HepG2 (cell line): Measurements from ENCODE around the gene ZNF177. TPM values are rescaled to one million over a fixed set of nuclear protein-coding genes. Genes with fewer than 3 reads are reported as not detected.

ENCODE experiments used
- ATAC-seq: fragments of 200-7000 bp; cut with Tn5 transposase; 3 replicates; pipeline ENCODE4 v1.9.1; 2020; ENCODE audit warnings: mild to moderate bottlenecking, moderate library complexity
- BruUV-seq: library from RNA; stranded (reverse); fragments of 400-500 nt; replicated peaks from 2 replicates; lab custom pipeline; 2021; lab: Mats Ljungman, UMichigan
- CTCF ChIA-PET: fragments of 300-600 bp; formaldehyde crosslinking; extraction: SDS; loops from one replicate; lab custom pipeline; 2021; ENCODE audit warnings: low total read pairs, inconsistent platforms, low intra/inter-chr PET ratio; lab: Yijun Ruan, JAX
- POLR2A ChIA-PET: fragments of 350-600 bp; sonication (Branson Sonifier 250); formaldehyde crosslinking; loops from one replicate; lab custom pipeline; 2020; ENCODE audit warnings: antibody characterized with exemption, inconsistent platforms; lab: Yijun Ruan, JAX
- DNase-seq: peaks from one replicate; pipeline ENCODE4 v3.0.0-alpha.2; 2015; ENCODE audit warnings: low spot score
- FAIRE-seq: peaks from 3 replicates; lab custom pipeline; 2011; peaks lifted over from hg19 to GRCh38; lab: Jason Lieb, UNC
- H2AFZ ChIP-seq: one replicate; pipeline ENCODE4 v1.6.1; 2011; ENCODE audit warnings: low read length, inconsistent platforms
- H3K27ac ChIP-seq: fragments of 300-600 bp; 3 replicates; pipeline ENCODE4 v1.8.0; 2011; ENCODE audit warnings: mixed run types, mild to moderate bottlenecking, mixed read lengths, low read length, inconsistent platforms; ENCODE audit not compliant: insufficient read depth; ENCODE audit errors: extremely low read length
- H3K27me3 ChIP-seq, 2 experiments: fragments of 200-600 bp in 1 of 2; 2 replicates in 1 of 2; 3 replicates in 1 of 2; pipeline versions ENCODE4 v1.6.0 to v1.8.0; 2011; ENCODE audit warnings: low read length in 2 of 2, mild to moderate bottlenecking in 2 of 2, moderate library complexity in 2 of 2, inconsistent platforms in 1 of 2; ENCODE audit not compliant: insufficient read depth in 2 of 2, control insufficient read depth in 1 of 2
- H3K36me3 ChIP-seq, 2 experiments: fragments of 200-600 bp in 1 of 2; replicated peaks in 1 of 2; 2 replicates in 1 of 2; 3 replicates in 1 of 2; pipeline versions ENCODE4 v1.5.1 to v1.8.0; 2011; ENCODE audit warnings: low read length in 2 of 2, inconsistent platforms in 1 of 2; ENCODE audit not compliant: insufficient read depth in 2 of 2, control insufficient read depth in 1 of 2
- H3K4me1 ChIP-seq: 2 replicates; pipeline ENCODE4 v1.5.1; 2012; ENCODE audit warnings: low read length, inconsistent platforms; ENCODE audit not compliant: insufficient read depth
- H3K4me2 ChIP-seq: 2 replicates; pipeline ENCODE4 v1.6.0; 2011; ENCODE audit warnings: low read depth, low read length, inconsistent platforms
- H3K4me3 ChIP-seq, 3 experiments: fragments of 200-600 bp in 1 of 3; sonication (generic), shearing (Covaris generic) in 1 of 3; replicated peaks in 1 of 3; 2 replicates each; pipeline ENCODE4 v1.5.1; 2011 to 2016; ENCODE audit warnings: low read length in 3 of 3, inconsistent platforms in 2 of 3, low read depth in 2 of 3, mild to moderate bottlenecking in 2 of 3, control low read depth in 1 of 3, mixed read lengths in 1 of 3; ENCODE audit not compliant: insufficient read depth in 1 of 3
- H3K79me2 ChIP-seq: one replicate; pipeline ENCODE4 v1.6.1; 2011; ENCODE audit warnings: low read length, inconsistent platforms; ENCODE audit not compliant: insufficient read depth
- H3K9ac ChIP-seq: 2 replicates; pipeline ENCODE4 v1.6.0; 2011; ENCODE audit warnings: mild to moderate bottlenecking, low read depth, low read length, inconsistent platforms; ENCODE audit not compliant: insufficient read depth
- H3K9me3 ChIP-seq: 2 replicates; pipeline ENCODE4 v1.5.1; 2012; ENCODE audit warnings: mild to moderate bottlenecking, low read length
- H4K20me1 ChIP-seq: 2 replicates; pipeline ENCODE4 v1.6.0; 2011; ENCODE audit warnings: inconsistent platforms, mild to moderate bottlenecking, low read length, moderate library complexity; ENCODE audit not compliant: insufficient read depth
- EED ChIP-seq: sonication (generic); formaldehyde crosslinking; IDR thresholded peaks from 2 replicates; pipeline ENCODE4 v1.5.0; 2020; ENCODE audit warnings: mild to moderate bottlenecking, missing genetic modification reagents
- GABPA ChIP-seq, 2 experiments: IDR thresholded peaks; 2 replicates each; pipeline ENCODE4 v1.6.1; 2011 to 2016; ENCODE audit warnings: low read depth in 2 of 2, low read length in 1 of 2, missing biosample characterization in 1 of 2, missing genetic modification characterization in 1 of 2
- GABPB1 ChIP-seq: IDR thresholded peaks from 2 replicates; pipeline ENCODE4 v1.6.1; 2016; ENCODE audit warnings: mild to moderate bottlenecking, missing genetic modification reagents, moderate library complexity, missing compliant biosample characterization
- NONO ChIP-seq, 2 experiments: fragments of 450-650 bp in 1 of 2; sonication (generic) in 1 of 2; formaldehyde crosslinking in 1 of 2; IDR thresholded peaks in 1 of 2; conservative IDR thresholded peaks in 1 of 2; 2 replicates each; pipeline versions ENCODE4 v1.6.1 to v1.8.0; 2017 to 2022; ENCODE audit warnings: mild to moderate bottlenecking in 1 of 2, missing genetic modification reagents in 1 of 2, moderate library complexity in 1 of 2
- ZNF274 ChIP-seq: sonication (generic); formaldehyde crosslinking; IDR thresholded peaks from 2 replicates; pipeline ENCODE4 v1.5.1; 2020; ENCODE audit warnings: mild to moderate bottlenecking, missing genetic modification reagents
- WGBS: methylation state at CpG from one replicate; pipeline ENCODE4 v1.1.6; 2017; ENCODE audit warnings: low lambda C conversion rate; 5-methylcytosine and 5-hydroxymethylcytosine counted together
- in situ Hi-C: cut with HindIII; loops from 2 replicates; pipeline ENCODE4 v1.10.0; 2017; ENCODE audit warnings: low pct_unique_long_range_greater_than_20kb; ENCODE audit not compliant: extremely low pct_ligation_motif_present
- intact Hi-C: fragments of 100-400 bp; cut with micrococcal nuclease; formaldehyde crosslinking; loops from one replicate; pipeline ENCODE4 v1.10.0; 2022; ENCODE audit not compliant: unreplicated experiment
- polyA plus RNA-seq, 8 experiments: library from polyadenylated mRNA; depleted of rRNA in 3 of 8; stranded (reverse) in 7 of 8; unstranded in 1 of 8; fragments of >200 nt; fragmentation: Illumina TruSeq in 4 of 8; extraction: Trizol in 4 of 8; gene quantifications; 2 replicates each; pipeline versions ENCODE4 v1.2.1 to v1.2.3, GENCODE V29; 2011 to 2016; ENCODE audit warnings: low read depth in 4 of 8, missing spikeins in 1 of 8, mixed read lengths in 1 of 8; ENCODE audit not compliant: insufficient read depth in 1 of 8
- total RNA-seq, 5 experiments: library from RNA; depleted of rRNA; stranded (reverse); fragments of >200 nt; fragmentation: Illumina TruSeq; extraction: Trizol; gene quantifications; 2 replicates each; pipeline ENCODE4 v1.2.3, GENCODE V29; 2016; ENCODE audit warnings: low read depth in 1 of 5
- TF ChIP-seq, protein P1 (sequence below): sonication (generic); formaldehyde crosslinking; IDR thresholded peaks from 2 replicates; pipeline ENCODE4 v1.4.0; 2020; ENCODE audit warnings: missing genetic modification reagents
- TF ChIP-seq, protein P2 (sequence below): sonication (generic); formaldehyde crosslinking; IDR thresholded peaks from 2 replicates; pipeline ENCODE4 v1.4.0; 2020; ENCODE audit warnings: missing genetic modification reagents
- TF ChIP-seq, protein P3 (sequence below): sonication (generic); formaldehyde crosslinking; IDR thresholded peaks from 2 replicates; pipeline ENCODE4 v1.5.1; 2020; ENCODE audit warnings: mild to moderate bottlenecking, missing genetic modification reagents

ZNF177 gene
- total and polyA plus RNA-seq, 2 of the 13 experiments (the other 11 are each of a cell fraction or from before 2014, with no cell fraction given), result 0.62 to 0.71 TPM

DNA sequence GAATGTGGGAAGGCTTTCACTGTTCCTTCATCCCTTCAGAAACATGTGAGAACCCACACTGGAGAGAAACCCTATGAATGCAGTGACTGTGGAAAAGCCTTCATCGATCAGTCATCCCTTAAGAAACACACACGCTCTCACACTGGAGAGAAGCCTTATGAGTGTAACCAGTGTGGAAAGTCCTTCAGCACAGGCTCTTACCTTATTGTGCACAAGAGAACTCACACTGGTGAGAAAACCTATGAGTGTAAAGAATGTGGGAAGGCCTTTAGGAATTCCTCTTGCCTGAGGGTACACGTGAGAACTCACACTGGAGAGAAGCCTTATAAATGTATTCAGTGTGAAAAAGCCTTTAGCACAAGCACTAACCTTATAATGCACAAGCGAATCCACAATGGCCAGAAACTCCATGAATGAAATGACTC is 18.6 kb downstream of the ZNF177 start:
- Histone ChIP-seq H3K4me1 (no peaks in the 10 kb centered on the region), H3K9ac (no peak overlapping the region), H3K9me3 (peaks cover 94% of the 10 kb centered on the region)
- DNase-seq, result no peak
- BruUV-seq, result no TSS peak
- POLR2A ChIA-PET, result no interaction called here
- TF ChIP-seq ZNF274 (peak; percentile 99), NONO (IDR thresholded peaks at IDR 0.05) (no peak), NONO (CRISPR knock-in tag; conservative IDR thresholded peaks at IDR 0.05) (no peak)
- TF ChIP-seq, protein P1, sequence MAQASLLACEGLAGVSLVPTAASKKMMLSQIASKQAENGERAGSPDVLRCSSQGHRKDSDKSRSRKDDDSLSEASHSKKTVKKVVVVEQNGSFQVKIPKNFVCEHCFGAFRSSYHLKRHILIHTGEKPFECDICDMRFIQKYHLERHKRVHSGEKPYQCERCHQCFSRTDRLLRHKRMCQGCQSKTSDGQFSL (CRISPR knock-in tag), result no peak
- TF ChIP-seq, all 625 proteins: peak for 1
- H3K4me3 ChIP-seq, result no peak overlapping the region
- no peak overlapping the region for H2AFZ ChIP-seq
- FAIRE-seq (no peak), ATAC-seq (no peak)
- H3K79me2 ChIP-seq, result no peaks in the 10 kb centered on the region
- intact Hi-C loops, result no loop called here
- no peak overlapping the region for H3K4me2 ChIP-seq
- no peaks in the 10 kb centered on the region for H4K20me1 ChIP-seq
- 8% methylated on average over 4 of the region's 4 CpGs for WGBS
- in situ Hi-C loops, result no loop called here
- no peaks in the 10 kb centered on the region for H3K36me3 ChIP-seq
- H3K27ac ChIP-seq, result no peak overlapping the region
- CTCF ChIA-PET, result no interaction called here
- H3K27me3 ChIP-seq, result no peaks in the 10 kb centered on the region

DNA sequence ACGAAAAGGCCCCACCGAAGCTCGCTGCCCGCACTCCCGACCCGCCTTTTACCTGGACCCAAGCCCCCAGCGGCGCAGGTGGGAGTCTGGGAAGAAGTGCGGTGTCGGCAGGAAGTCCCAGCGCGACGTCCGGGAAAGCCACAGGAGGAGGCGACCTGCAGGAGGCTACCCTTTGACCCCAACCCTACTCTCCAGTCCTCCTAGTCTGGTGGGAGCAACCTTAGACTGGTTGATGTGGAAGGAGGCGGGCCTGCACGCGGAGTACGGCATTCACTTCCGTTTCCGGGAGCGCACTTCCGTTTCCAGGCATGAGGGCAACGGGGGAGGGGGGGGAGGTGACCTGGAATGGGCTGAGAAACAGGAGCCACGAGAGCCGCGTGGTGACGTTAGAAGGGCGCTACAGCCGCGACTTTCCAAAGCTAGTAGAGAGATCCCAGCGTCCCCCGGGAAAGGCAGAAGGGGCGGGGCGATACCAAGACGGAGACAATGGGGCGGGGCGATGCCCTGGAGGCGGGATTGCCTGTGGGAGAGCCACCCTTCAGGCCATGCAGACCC is 44.1 kb downstream of the ZNF177 start:
- Histone ChIP-seq H3K27me3 (no peaks in the 10 kb centered on the region), H3K9ac (no peak overlapping the region), H3K4me1 (no peaks in the 10 kb centered on the region), H3K4me3 (no peak overlapping the region; a peak in 1 of 6 replicates), H3K36me3 (no peaks in the 10 kb centered on the region), H2AFZ (no peak overlapping the region), H3K4me2 (no peak overlapping the region), H4K20me1 (no peaks in the 10 kb centered on the region), H3K27ac (no peak overlapping the region), H3K79me2 (no peaks in the 10 kb centered on the region), H3K9me3 (peaks cover 53% of the 10 kb centered on the region)
- WGBS, result 56% methylated on average over 38 of the region's 39 CpGs
- TF ChIP-seq EED (CRISPR knock-in tag) (no peak), GABPA (IDR thresholded peaks at IDR 0.05; ENCODE audit: low read depth, low read length) (peak; percentile 62), GABPA (CRISPR knock-in tag; IDR thresholded peaks at IDR 0.05; ENCODE audit: low read depth) (peak; percentile 62), GABPB1 (CRISPR knock-in tag) (peak; percentile 42; the same call in 1 of the 2 replicates)
- TF ChIP-seq, protein P2, sequence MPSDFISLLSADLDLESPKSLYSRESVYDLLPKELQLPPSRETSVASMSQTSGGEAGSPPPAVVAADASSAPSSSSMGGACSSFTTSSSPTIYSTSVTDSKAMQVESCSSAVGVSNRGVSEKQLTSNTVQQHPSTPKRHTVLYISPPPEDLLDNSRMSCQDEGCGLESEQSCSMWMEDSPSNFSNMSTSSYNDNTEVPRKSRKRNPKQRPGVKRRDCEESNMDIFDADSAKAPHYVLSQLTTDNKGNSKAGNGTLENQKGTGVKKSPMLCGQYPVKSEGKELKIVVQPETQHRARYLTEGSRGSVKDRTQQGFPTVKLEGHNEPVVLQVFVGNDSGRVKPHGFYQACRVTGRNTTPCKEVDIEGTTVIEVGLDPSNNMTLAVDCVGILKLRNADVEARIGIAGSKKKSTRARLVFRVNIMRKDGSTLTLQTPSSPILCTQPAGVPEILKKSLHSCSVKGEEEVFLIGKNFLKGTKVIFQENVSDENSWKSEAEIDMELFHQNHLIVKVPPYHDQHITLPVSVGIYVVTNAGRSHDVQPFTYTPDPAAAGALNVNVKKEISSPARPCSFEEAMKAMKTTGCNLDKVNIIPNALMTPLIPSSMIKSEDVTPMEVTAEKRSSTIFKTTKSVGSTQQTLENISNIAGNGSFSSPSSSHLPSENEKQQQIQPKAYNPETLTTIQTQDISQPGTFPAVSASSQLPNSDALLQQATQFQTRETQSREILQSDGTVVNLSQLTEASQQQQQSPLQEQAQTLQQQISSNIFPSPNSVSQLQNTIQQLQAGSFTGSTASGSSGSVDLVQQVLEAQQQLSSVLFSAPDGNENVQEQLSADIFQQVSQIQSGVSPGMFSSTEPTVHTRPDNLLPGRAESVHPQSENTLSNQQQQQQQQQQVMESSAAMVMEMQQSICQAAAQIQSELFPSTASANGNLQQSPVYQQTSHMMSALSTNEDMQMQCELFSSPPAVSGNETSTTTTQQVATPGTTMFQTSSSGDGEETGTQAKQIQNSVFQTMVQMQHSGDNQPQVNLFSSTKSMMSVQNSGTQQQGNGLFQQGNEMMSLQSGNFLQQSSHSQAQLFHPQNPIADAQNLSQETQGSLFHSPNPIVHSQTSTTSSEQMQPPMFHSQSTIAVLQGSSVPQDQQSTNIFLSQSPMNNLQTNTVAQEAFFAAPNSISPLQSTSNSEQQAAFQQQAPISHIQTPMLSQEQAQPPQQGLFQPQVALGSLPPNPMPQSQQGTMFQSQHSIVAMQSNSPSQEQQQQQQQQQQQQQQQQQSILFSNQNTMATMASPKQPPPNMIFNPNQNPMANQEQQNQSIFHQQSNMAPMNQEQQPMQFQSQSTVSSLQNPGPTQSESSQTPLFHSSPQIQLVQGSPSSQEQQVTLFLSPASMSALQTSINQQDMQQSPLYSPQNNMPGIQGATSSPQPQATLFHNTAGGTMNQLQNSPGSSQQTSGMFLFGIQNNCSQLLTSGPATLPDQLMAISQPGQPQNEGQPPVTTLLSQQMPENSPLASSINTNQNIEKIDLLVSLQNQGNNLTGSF (CRISPR knock-in tag), result no peak
- TF ChIP-seq, protein P3, sequence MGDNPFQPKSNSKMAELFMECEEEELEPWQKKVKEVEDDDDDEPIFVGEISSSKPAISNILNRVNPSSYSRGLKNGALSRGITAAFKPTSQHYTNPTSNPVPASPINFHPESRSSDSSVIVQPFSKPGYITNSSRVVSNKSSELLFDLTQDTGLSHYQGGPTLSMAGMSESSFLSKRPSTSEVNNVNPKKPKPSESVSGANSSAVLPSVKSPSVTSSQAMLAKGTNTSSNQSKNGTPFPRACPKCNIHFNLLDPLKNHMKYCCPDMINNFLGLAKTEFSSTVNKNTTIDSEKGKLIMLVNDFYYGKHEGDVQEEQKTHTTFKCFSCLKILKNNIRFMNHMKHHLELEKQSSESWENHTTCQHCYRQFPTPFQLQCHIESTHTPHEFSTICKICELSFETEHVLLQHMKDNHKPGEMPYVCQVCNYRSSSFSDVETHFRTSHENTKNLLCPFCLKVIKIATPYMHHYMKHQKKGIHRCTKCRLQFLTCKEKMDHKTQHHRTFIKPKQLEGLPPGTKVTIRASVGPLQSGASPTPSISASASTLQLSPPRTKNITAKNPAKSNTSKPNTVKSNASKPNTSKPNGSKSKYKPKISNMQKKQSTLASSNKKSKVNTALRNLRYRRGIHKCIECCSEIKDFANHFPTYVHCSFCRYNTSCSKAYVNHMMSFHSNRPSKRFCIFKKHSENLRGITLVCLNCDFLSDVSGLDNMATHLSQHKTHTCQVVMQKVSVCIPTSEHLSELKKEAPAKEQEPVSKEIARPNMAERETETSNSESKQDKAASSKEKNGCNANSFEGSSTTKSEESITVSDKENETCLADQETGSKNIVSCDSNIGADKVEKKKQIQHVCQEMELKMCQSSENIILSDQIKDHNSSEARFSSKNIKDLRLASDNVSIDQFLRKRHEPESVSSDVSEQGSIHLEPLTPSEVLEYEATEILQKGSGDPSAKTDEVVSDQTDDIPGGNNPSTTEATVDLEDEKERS, result no peak
- CTCF ChIA-PET, result no interaction called here
- DNase-seq (no peak), ATAC-seq (no peak), FAIRE-seq (no peak)
- BruUV-seq, result no TSS peak
- intact Hi-C loops, result no loop called here
- POLR2A ChIA-PET, result no interaction called here
- in situ Hi-C loops, result no loop called here
